SK-N-MC (cell line): ENCODE measurements around the gene TSHZ2.

Source experiments
- DNase-seq: peaks from one replicate; pipeline ENCODE4 v3.0.0-alpha.2; 2011; ENCODE audit warnings: low read depth, low spot score
- H3K27ac ChIP-seq: fragments of 200-600 bp; sonication (generic); 2 replicates; pipeline ENCODE4 v1.5.1; 2016; ENCODE audit warnings: mixed run types
- H3K36me3 ChIP-seq: fragments of 200-600 bp; sonication (generic); 2 replicates; pipeline ENCODE4 v1.6.1; 2017; ENCODE audit warnings: antibody characterized with exemption, low read length, mixed read lengths; ENCODE audit not compliant: insufficient read depth
- H3K4me3 ChIP-seq: fragments of 200-600 bp; sonication (generic); 2 replicates; pipeline ENCODE4 v1.5.1; 2016
- H3K9ac ChIP-seq: fragments of 200-600 bp; sonication (generic); 2 replicates; pipeline ENCODE4 v1.8.0; 2017; ENCODE audit warnings: mixed run types, mixed read lengths; ENCODE audit not compliant: insufficient read length
- H3K9me3 ChIP-seq: fragments of 200-600 bp; sonication (generic); 2 replicates; pipeline ENCODE4 v1.6.1; 2017; ENCODE audit warnings: low read depth, mild to moderate bottlenecking, antibody characterized with exemption, low read length, moderate library complexity, mixed read lengths
- EZH2 ChIP-seq: fragments of 200-600 bp; sonication (generic); IDR thresholded peaks from one replicate; pipeline ENCODE4 v1.6.1; 2017; ENCODE audit warnings: antibody characterized with exemption
- FOXP2 ChIP-seq: optimal IDR thresholded peaks from 2 replicates; pipeline ENCODE3; 2011; ENCODE audit warnings: mild to moderate bottlenecking, moderate library complexity; ENCODE audit not compliant: insufficient read depth; ENCODE audit errors: extremely low read length, control extremely low read depth
- POLR2AphosphoS5 ChIP-seq: IDR thresholded peaks from 2 replicates; pipeline ENCODE4 v1.6.1; 2012; ENCODE audit warnings: mild to moderate bottlenecking, low read depth, low read length, borderline replicate concordance

The TSHZ2 gene

GRCh38 chr20:53013183-53013582, 41.0 kb downstream of the TSHZ2 start:
- no peak for DNase-seq
- no peak overlapping the region for H3K27ac ChIP-seq
- H3K4me3 ChIP-seq = no peak overlapping the region

GRCh38 chr20:53013847-53014246, 41.7 kb downstream of the TSHZ2 start:
- Histone ChIP-seq H3K36me3 (no peaks in the 10 kb centered on the region), H3K4me3 (no peak overlapping the region), H3K9ac (no peak overlapping the region), H3K9me3 (no peaks in the 10 kb centered on the region), H3K27ac (no peak overlapping the region)
- DNase-seq = no peak
- TF ChIP-seq FOXP2 (no peak), EZH2 (no peak), POLR2AphosphoS5 (no peak)

More at GRCh38 chr20:53013183-53013582, 41.0 kb downstream of the TSHZ2 start:
- Histone ChIP-seq H3K9ac (no peak overlapping the region), H3K36me3 (no peaks in the 10 kb centered on the region), H3K9me3 (no peaks in the 10 kb centered on the region)
- TF ChIP-seq POLR2AphosphoS5 (no peak), FOXP2 (no peak), EZH2 (no peak)

GRCh38 chr20:53016071-53016470, 43.9 kb downstream of the TSHZ2 start:
- H3K9ac ChIP-seq = no peak overlapping the region
- no peak for DNase-seq
- H3K27ac ChIP-seq = no peak overlapping the region
- H3K36me3 ChIP-seq = no peaks in the 10 kb centered on the region
- no peak overlapping the region for H3K4me3 ChIP-seq
- H3K9me3 ChIP-seq = no peaks in the 10 kb centered on the region
- no peak for TF ChIP-seq FOXP2

GRCh38 chr20:53016534-53017042, 44.4 kb downstream of the TSHZ2 start:
- Histone ChIP-seq H3K9me3 (no peaks in the 10 kb centered on the region), H3K9ac (no peak overlapping the region), H3K4me3 (no peak overlapping the region), H3K36me3 (no peaks in the 10 kb centered on the region), H3K27ac (no peak overlapping the region)
- no peak for DNase-seq
- TF ChIP-seq FOXP2 (no peak), EZH2 (no peak), POLR2AphosphoS5 (no peak)

- H3K4me3 ChIP-seq = no peak overlapping the region
- no peak overlapping the region for H3K27ac ChIP-seq
- no peaks in the 10 kb centered on the region for H3K9me3 ChIP-seq
- no peak for TF ChIP-seq FOXP2
- no peak overlapping the region for H3K9ac ChIP-seq
- H3K36me3 ChIP-seq = no peaks in the 10 kb centered on the region
- no peak for DNase-seq
These were observed 45.0 kb downstream of the TSHZ2 start for GRCh38 chr20:53017206-53017605.

- TF ChIP-seq POLR2AphosphoS5 (no peak), EZH2 (no peak), FOXP2 (no peak)
- no peak overlapping the region for H3K27ac ChIP-seq
- H3K4me3 ChIP-seq = no peak overlapping the region
- H3K36me3 ChIP-seq = no peaks in the 10 kb centered on the region
- no peak overlapping the region for H3K9ac ChIP-seq
- no peaks in the 10 kb centered on the region for H3K9me3 ChIP-seq
- DNase-seq = no peak
These were observed 47.3 kb downstream of the TSHZ2 start for GRCh38 chr20:53019464-53019863.

GRCh38 chr20:53020376-53020775, 48.2 kb downstream of the TSHZ2 start:
- H3K9me3 ChIP-seq = no peaks in the 10 kb centered on the region
- no peak overlapping the region for H3K9ac ChIP-seq
- no peaks in the 10 kb centered on the region for H3K36me3 ChIP-seq
- TF ChIP-seq POLR2AphosphoS5 = no peak
- TF ChIP-seq EZH2 = no peak
- TF ChIP-seq FOXP2 = no peak
- DNase-seq = no peak
- H3K4me3 ChIP-seq = no peak overlapping the region
- H3K27ac ChIP-seq = no peak overlapping the region

GRCh38 chr20:53020834-53021233, 48.7 kb downstream of the TSHZ2 start:
- no peaks in the 10 kb centered on the region for H3K9me3 ChIP-seq
- H3K27ac ChIP-seq = no peak overlapping the region
- no peaks in the 10 kb centered on the region for H3K36me3 ChIP-seq
- no peak for DNase-seq
- no peak overlapping the region for H3K9ac ChIP-seq
- TF ChIP-seq POLR2AphosphoS5 = no peak
- TF ChIP-seq FOXP2 = no peak
- no peak for TF ChIP-seq EZH2
- H3K4me3 ChIP-seq = no peak overlapping the region

- no peak for DNase-seq
These were observed 49.8 kb downstream of the TSHZ2 start for GRCh38 chr20:53021934-53022333.

More at GRCh38 chr20:53021934-53022333, 49.8 kb downstream of the TSHZ2 start:
- Histone ChIP-seq H3K9me3 (no peaks in the 10 kb centered on the region), H3K4me3 (no peak overlapping the region), H3K9ac (no peak overlapping the region), H3K36me3 (no peaks in the 10 kb centered on the region), H3K27ac (no peak overlapping the region)
- TF ChIP-seq EZH2 (no peak), POLR2AphosphoS5 (no peak), FOXP2 (no peak)
